ENCODE data around the gene CD200.

DNA sequence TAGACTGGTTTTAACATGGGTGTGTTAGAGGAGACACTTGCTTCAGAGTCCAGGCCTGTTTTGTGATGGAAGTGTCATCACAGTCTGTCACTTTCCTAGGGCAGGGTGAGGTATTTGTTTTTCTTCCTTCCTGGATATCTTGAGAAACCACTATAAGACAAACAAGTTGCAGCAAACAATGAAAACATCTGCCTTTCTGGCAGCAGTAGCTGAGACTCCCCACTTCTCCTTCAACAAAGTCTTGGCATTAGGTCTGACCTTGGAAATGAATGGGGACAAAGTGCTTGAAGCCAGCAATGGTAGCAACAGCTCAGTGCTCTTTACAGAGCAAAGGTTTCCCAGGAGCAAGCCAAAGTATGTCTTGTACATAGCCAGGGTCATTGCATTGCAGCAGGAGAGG lies 64.6 kb downstream of the CD200 start:
- TF ChIP-seq CTCF (IDR thresholded peaks at IDR 0.05; ENCODE audit: insufficient read depth, low read length) (no peak), POLR2AphosphoS5 (IDR thresholded peaks at IDR 0.05; ENCODE audit: low read depth) (no peak), SPI1 (IDR thresholded peaks at IDR 0.05; ENCODE audit: borderline replicate concordance, low read depth) (no peak)

All from HL-60 (cell line).